Trophoblast cell (in vitro differentiated cells and primary cell): Measurements from ENCODE around the gene MRTFA.
A peak's percentile ranks its signal among the peaks of the same experiment; 100 is the strongest.

Experiments
- DNase-seq, 2 donors: peaks; one replicate each; pipeline ENCODE4 v3.0.0-alpha.2; 2016
- H2AFZ ChIP-seq: 2 replicates; pipeline ENCODE4 v1.6.1; 2013; ENCODE audit warnings: low read length, moderate library complexity, mild to moderate bottlenecking; ENCODE audit not compliant: insufficient read depth, poor library complexity
- H2AK5ac ChIP-seq: 2 replicates; pipeline ENCODE4 v1.6.1; 2013; ENCODE audit warnings: mild to moderate bottlenecking, low read length
- H2BK120ac ChIP-seq: 2 replicates; pipeline ENCODE4 v1.6.1; 2013; ENCODE audit warnings: low read length, mild to moderate bottlenecking, moderate library complexity; ENCODE audit not compliant: insufficient read depth, poor library complexity
- H2BK12ac ChIP-seq: 2 replicates; pipeline ENCODE4 v1.6.1; 2013; ENCODE audit warnings: mild to moderate bottlenecking, low read length, moderate library complexity
- H2BK5ac ChIP-seq: 2 replicates; pipeline ENCODE4 v1.6.1; 2013; ENCODE audit warnings: low read length, low read depth, moderate library complexity, mild to moderate bottlenecking; ENCODE audit not compliant: poor library complexity
- H3K14ac ChIP-seq: 2 replicates; pipeline ENCODE4 v1.6.1; 2013; ENCODE audit warnings: mild to moderate bottlenecking, low read length
- H3K18ac ChIP-seq: 2 replicates; pipeline ENCODE4 v1.6.1; 2013; ENCODE audit warnings: mild to moderate bottlenecking, low read length
- H3K23ac ChIP-seq: 2 replicates; pipeline ENCODE4 v1.6.1; 2013; ENCODE audit warnings: low read length
- H3K27ac ChIP-seq: 2 replicates; pipeline ENCODE4 v1.5.1; 2013; ENCODE audit warnings: low read depth, mild to moderate bottlenecking, inconsistent platforms, low read length, moderate library complexity
- H3K27me3 ChIP-seq: 2 replicates; pipeline ENCODE4 v1.6.1; 2013; ENCODE audit warnings: inconsistent platforms, mild to moderate bottlenecking, low read length, moderate library complexity; ENCODE audit not compliant: insufficient read depth
- H3K36me3 ChIP-seq, 2 experiments: 1 replicate in 1 of 2; 2 replicates in 1 of 2; pipeline ENCODE4 v1.6.1; 2013; ENCODE audit warnings: low read length in 2 of 2, mild to moderate bottlenecking in 2 of 2, moderate library complexity in 1 of 2; ENCODE audit not compliant: insufficient read depth in 2 of 2, control insufficient read depth in 1 of 2
- H3K4ac ChIP-seq: 2 replicates; pipeline ENCODE4 v1.6.1; 2013; ENCODE audit warnings: low read depth, mild to moderate bottlenecking, low read length, moderate library complexity
- H3K4me1 ChIP-seq, 2 experiments: 1 replicate in 1 of 2; 2 replicates in 1 of 2; pipeline ENCODE4 v1.6.1; 2013; ENCODE audit warnings: low read length in 2 of 2, mild to moderate bottlenecking in 2 of 2, moderate library complexity in 1 of 2; ENCODE audit not compliant: insufficient read depth in 2 of 2, control insufficient read depth in 1 of 2
- H3K4me2 ChIP-seq: 2 replicates; pipeline ENCODE4 v1.6.1; 2013; ENCODE audit warnings: inconsistent platforms, mild to moderate bottlenecking, low read length, moderate library complexity
- H3K4me3 ChIP-seq: 2 replicates; pipeline ENCODE4 v1.5.1; 2013; ENCODE audit warnings: mild to moderate bottlenecking, low read depth, low read length, inconsistent platforms
- H3K79me1 ChIP-seq: one replicate; pipeline ENCODE4 v1.6.1; 2013; ENCODE audit warnings: low read length
- H3K79me2 ChIP-seq: 2 replicates; pipeline ENCODE4 v1.6.1; 2013; ENCODE audit warnings: low read length, mild to moderate bottlenecking; ENCODE audit not compliant: control insufficient read depth, insufficient read depth, poor library complexity
- H3K9ac ChIP-seq: 2 replicates; pipeline ENCODE4 v1.6.1; 2013; ENCODE audit warnings: mild to moderate bottlenecking, low read length
- H3K9me3 ChIP-seq: 2 replicates; pipeline ENCODE4 v1.6.1; 2013; ENCODE audit warnings: low read depth, mild to moderate bottlenecking, control low read depth, inconsistent platforms, low read length; ENCODE audit not compliant: insufficient read depth
- H4K12ac ChIP-seq: 2 replicates; pipeline ENCODE4 v1.6.1; 2013; ENCODE audit warnings: low read depth, mild to moderate bottlenecking, low read length, moderate library complexity
- H4K8ac ChIP-seq: 2 replicates; pipeline ENCODE4 v1.6.1; 2013; ENCODE audit warnings: low read depth, mild to moderate bottlenecking, low read length, moderate library complexity
- H4K91ac ChIP-seq: one replicate; pipeline ENCODE4 v1.6.1; 2013; ENCODE audit warnings: low read depth, mild to moderate bottlenecking, low read length, moderate library complexity
- WGBS: extraction: QIAGEN DNeasy Blood & Tissue Kit; methylation state at CpG from one replicate; pipeline ENCODE4 v1.1.7; 2013; ENCODE audit warnings: missing lambda C conversion rate; ENCODE audit not compliant: insufficient read length, insufficient coverage; ENCODE audit errors: extremely low coverage; 5-methylcytosine and 5-hydroxymethylcytosine counted together

The MRTFA gene

GRCh38 chr22:40553014-40553554, 83.4 kb downstream of the MRTFA start:
- Histone ChIP-seq H2AFZ (no peak overlapping the region), H3K79me1 (no peaks in the 10 kb centered on the region), H3K4me2 (no peak overlapping the region), H3K4me3 (peak overlapping the region; percentile 3), H3K14ac (no peak overlapping the region), H3K27ac (no peak overlapping the region), H4K91ac (no peak overlapping the region), H4K12ac (no peak overlapping the region), H3K23ac (no peak overlapping the region), H2BK5ac (no peak overlapping the region), H2BK120ac (no peak overlapping the region), H2AK5ac (no peak overlapping the region), H3K4ac (no peak overlapping the region), H3K36me3 (peaks cover 3 to 12% of the 10 kb centered on the region in 2 experiments), H3K18ac (no peak overlapping the region), H2BK12ac (no peak overlapping the region), H3K9me3 (no peaks in the 10 kb centered on the region), H3K79me2 (no peaks in the 10 kb centered on the region), H3K9ac (no peak overlapping the region), H3K4me1 (peaks cover 4% of the 10 kb centered on the region in 2 experiments), H3K27me3 (no peaks in the 10 kb centered on the region), H4K8ac (no peak overlapping the region)
- DNase-seq: no peak
- no CpG with 5 or more reads among the region's 7 CpGs for WGBS

- no peak overlapping the region for H4K8ac ChIP-seq
- no peak overlapping the region for H2BK120ac ChIP-seq
- H3K4me1 ChIP-seq: peaks cover 6 to 9% of the 10 kb centered on the region in 2 experiments
- peaks cover 3 to 10% of the 10 kb centered on the region in 2 experiments for H3K36me3 ChIP-seq
- no peak overlapping the region for H3K4me3 ChIP-seq
- no peak overlapping the region for H3K9ac ChIP-seq
- no peaks in the 10 kb centered on the region for H3K79me2 ChIP-seq
- no peak overlapping the region for H3K23ac ChIP-seq
- no peak overlapping the region for H4K12ac ChIP-seq
- H3K4ac ChIP-seq: peak overlapping the region; percentile 24
- H3K4me2 ChIP-seq: no peak overlapping the region
- H4K91ac ChIP-seq: no peak overlapping the region
- no peak overlapping the region for H2AK5ac ChIP-seq
- WGBS: no CpG with 5 or more reads among the region's 9 CpGs
- peaks cover 2% of the 10 kb centered on the region for H3K79me1 ChIP-seq
- H2AFZ ChIP-seq: no peak overlapping the region
- H3K27ac ChIP-seq: no peak overlapping the region
- no peak overlapping the region for H2BK12ac ChIP-seq
- H2BK5ac ChIP-seq: no peak overlapping the region
- peak overlapping the region; percentile 29 for H3K18ac ChIP-seq
- no peaks in the 10 kb centered on the region for H3K27me3 ChIP-seq
- H3K9me3 ChIP-seq: no peaks in the 10 kb centered on the region
- H3K14ac ChIP-seq: no peak overlapping the region
- DNase-seq: peak in 1 of 2 donors; percentile 7
These were observed 84.4 kb downstream of the MRTFA start for GRCh38 chr22:40552070-40552469.

GRCh38 chr22:40547729-40548143, 88.8 kb downstream of the MRTFA start:
- peaks cover 3 to 9% of the 10 kb centered on the region in 2 experiments for H3K36me3 ChIP-seq
- peak; percentile 82 to 92 for DNase-seq
- peaks cover 2 to 5% of the 10 kb centered on the region in 2 experiments for H3K4me1 ChIP-seq
- peaks cover 2% of the 10 kb centered on the region for H3K79me1 ChIP-seq
- H3K4me3 ChIP-seq: no peak overlapping the region
- no peak overlapping the region for H2BK120ac ChIP-seq
- H4K8ac ChIP-seq: no peak overlapping the region
- peak overlapping the region; percentile 69 for H3K27ac ChIP-seq
- H3K4me2 ChIP-seq: no peak overlapping the region
- no peaks in the 10 kb centered on the region for H3K27me3 ChIP-seq
- no peak overlapping the region for H2AFZ ChIP-seq
- no peak overlapping the region for H2AK5ac ChIP-seq
- H3K9ac ChIP-seq: no peak overlapping the region
- H2BK12ac ChIP-seq: no peak overlapping the region
- no peak overlapping the region for H4K12ac ChIP-seq
- H3K9me3 ChIP-seq: no peaks in the 10 kb centered on the region
- H2BK5ac ChIP-seq: no peak overlapping the region
- no peaks in the 10 kb centered on the region for H3K79me2 ChIP-seq
- no peak overlapping the region for H3K23ac ChIP-seq
- no peak overlapping the region for H3K4ac ChIP-seq
- WGBS: no CpG with 5 or more reads among the region's 4 CpGs
- H4K91ac ChIP-seq: no peak overlapping the region
- H3K18ac ChIP-seq: no peak overlapping the region
- H3K14ac ChIP-seq: no peak overlapping the region

- Histone ChIP-seq H3K4me1 (peaks cover 2 to 5% of the 10 kb centered on the region in 2 experiments), H2AK5ac (no peak overlapping the region), H3K36me3 (peaks cover 0 to 2% of the 10 kb centered on the region in 2 experiments), H4K12ac (no peak overlapping the region), H3K4me3 (no peak overlapping the region), H3K18ac (no peak overlapping the region), H2AFZ (no peak overlapping the region), H3K79me2 (no peaks in the 10 kb centered on the region), H2BK12ac (no peak overlapping the region), H3K27ac (no peak overlapping the region), H4K8ac (no peak overlapping the region), H3K79me1 (peaks cover 2% of the 10 kb centered on the region), H3K9ac (no peak overlapping the region), H3K23ac (no peak overlapping the region), H2BK120ac (no peak overlapping the region), H3K27me3 (no peaks in the 10 kb centered on the region), H3K4ac (no peak overlapping the region), H3K4me2 (no peak overlapping the region), H2BK5ac (no peak overlapping the region), H4K91ac (no peak overlapping the region), H3K9me3 (no peaks in the 10 kb centered on the region), H3K14ac (no peak overlapping the region)
- WGBS: no CpG with 5 or more reads among the region's 2 CpGs
- DNase-seq: no peak
These were observed 91.8 kb downstream of the MRTFA start for GRCh38 chr22:40544758-40545157.
